Skeletal muscle tissue (tissue), 4 donors: Measurements from ENCODE around the gene ZNF839. TPM values are rescaled to one million over a fixed set of nuclear protein-coding genes. Genes with fewer than 3 reads are reported as not detected.

ENCODE experiments used
- H3K27ac ChIP-seq: one replicate; pipeline ENCODE4 v1.7.0; 2013; ENCODE audit warnings: mild to moderate bottlenecking, low read depth, low read length, inconsistent platforms
- H3K27me3 ChIP-seq, 3 donors: one replicate each; pipeline ENCODE4 v1.7.0; 2013; ENCODE audit warnings: low read length in 3 of 3; ENCODE audit not compliant: control insufficient read depth in 3 of 3, insufficient read depth in 3 of 3
- H3K36me3 ChIP-seq, 3 donors: one replicate each; pipeline ENCODE4 v1.7.0; 2013; ENCODE audit warnings: low read length in 3 of 3; ENCODE audit not compliant: control insufficient read depth in 3 of 3, insufficient read depth in 3 of 3
- H3K4me1 ChIP-seq, 3 donors: one replicate each; pipeline ENCODE4 v1.7.0; 2013; ENCODE audit warnings: low read length in 3 of 3, mild to moderate bottlenecking in 3 of 3; ENCODE audit not compliant: control insufficient read depth in 3 of 3, insufficient read depth in 3 of 3
- H3K4me3 ChIP-seq, 3 donors: one replicate each; pipeline ENCODE4 v1.7.0; 2013; ENCODE audit warnings: low read length in 3 of 3
- H3K9ac ChIP-seq, 3 donors: one replicate each; pipeline ENCODE4 v1.7.0; 2013; ENCODE audit warnings: low read length in 3 of 3, mild to moderate bottlenecking in 3 of 3, moderate library complexity in 2 of 3, low read depth in 1 of 3
- H3K9me3 ChIP-seq, 3 donors: one replicate each; pipeline ENCODE4 v1.7.0; 2013; ENCODE audit warnings: low read length in 3 of 3; ENCODE audit not compliant: control insufficient read depth in 3 of 3
- total RNA-seq: library from RNA; depleted of rRNA; stranded (reverse); fragments of >200 nt; gene quantifications from one replicate; pipeline ENCODE4 v1.2.3, GENCODE V29; 2014
- donor health status: Osteomylitis.

Gene ZNF839
- total RNA-seq, 1 donor from 2014 or later = 15.7 TPM

DNA sequence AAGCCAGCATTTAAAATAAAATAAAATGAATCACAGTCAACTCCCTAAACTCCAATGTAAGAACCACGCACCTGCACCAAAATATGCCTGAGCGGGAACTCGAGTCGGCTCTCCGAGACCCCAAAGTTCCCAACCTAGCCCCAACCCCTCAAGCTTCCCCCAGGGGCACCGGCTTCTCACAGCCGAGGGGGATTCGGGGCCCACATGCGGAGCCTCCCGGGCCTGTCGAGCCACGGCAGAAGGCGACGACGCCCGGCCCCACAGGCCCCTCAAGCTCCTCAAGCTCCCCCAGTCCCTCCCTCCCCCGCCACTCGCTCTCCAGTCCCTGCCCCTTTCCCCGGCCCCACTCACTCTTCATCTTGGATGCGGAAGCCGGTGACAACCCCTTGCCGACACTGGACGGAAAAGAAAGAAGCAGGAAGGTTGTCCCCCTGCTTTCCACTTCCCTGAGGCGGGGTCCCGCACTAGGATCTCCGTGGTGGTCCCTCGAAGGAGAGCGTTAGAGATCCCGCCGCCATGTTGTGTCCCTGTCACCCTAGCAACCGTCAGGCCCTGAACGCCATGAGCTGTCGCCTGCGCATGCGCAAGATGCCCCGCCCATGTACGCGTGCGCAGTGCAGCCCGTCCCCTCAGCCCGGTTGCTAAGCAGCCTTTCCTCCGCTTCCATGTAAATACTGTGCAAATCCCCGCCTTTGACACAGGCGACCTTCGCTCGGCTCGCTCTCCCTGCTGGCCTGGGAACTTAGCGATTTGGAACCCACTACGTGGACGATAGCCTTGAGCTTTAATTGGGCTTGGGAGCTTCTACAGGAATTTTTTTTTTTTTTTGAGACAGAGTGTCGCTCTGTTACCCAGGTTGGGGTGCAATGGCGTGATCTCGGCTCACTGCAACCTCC is 14.7 kb upstream of the ZNF839 start, which contains the start of gene MOK:
Gene MOK, minus strand, starts transcription at position 554 of the 896 bp plus-strand sequence. Its CDS starts 196 bp downstream, at position 358.
- H3K4me1 ChIP-seq = peaks cover 0 to 6% (median 4%) of the 10 kb centered on the region in 3 donors
- peak within 1 kb of the TSS; percentile 62 to 76 (median 75) for H3K9ac ChIP-seq
- no peaks in the 10 kb centered on the region for H3K27me3 ChIP-seq
- H3K9me3 ChIP-seq = no peaks in the 10 kb centered on the region
- peak within 1 kb of the TSS; percentile 95 to 98 (median 95) for H3K4me3 ChIP-seq
- peak within 1 kb of the TSS; percentile 57 for H3K27ac ChIP-seq
- no peaks in the 10 kb centered on the region for H3K36me3 ChIP-seq

DNA sequence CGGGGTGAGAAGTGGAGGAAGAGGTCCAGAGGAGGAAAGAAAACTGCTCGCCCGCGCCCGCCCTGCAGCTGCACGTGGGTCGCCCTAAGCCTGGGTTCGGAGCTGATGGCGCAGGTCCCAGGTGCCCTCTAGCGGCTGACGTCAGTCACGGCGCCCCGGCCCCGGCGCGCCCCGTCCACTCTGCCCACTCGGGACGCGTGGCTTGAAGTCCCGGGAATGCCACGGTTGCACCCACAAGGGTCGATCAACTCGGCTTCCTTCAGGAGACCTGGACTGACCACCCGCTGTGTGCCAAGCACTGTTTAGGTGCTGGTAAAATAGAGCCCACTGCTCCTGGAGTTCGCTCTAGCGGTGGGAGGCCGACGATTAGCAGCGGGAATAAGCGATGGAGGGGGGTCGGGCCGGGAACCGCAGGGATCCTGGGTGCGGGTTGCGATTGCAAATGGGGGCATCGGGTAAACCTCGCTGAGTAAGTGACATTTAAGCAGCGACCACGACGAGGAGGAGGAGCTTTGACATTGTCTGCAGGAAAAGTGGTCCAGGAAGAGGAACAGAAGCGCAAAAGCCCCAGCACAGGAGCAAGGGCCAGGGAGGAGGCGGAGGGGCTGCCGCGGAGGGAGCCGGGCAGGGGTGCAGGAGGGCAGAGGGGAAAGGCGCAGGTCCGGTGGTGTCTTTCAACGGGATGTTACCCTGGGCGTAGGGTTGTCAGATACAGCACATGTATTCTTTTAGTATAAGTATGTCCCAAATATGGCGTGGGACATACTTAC is 5.1 kb upstream of the ZNF839 start:
- Histone ChIP-seq H3K9ac (peak overlapping the region; percentile 52 to 78 (median 66)), H3K27ac (peak overlapping the region; percentile 41), H3K9me3 (no peaks in the 10 kb centered on the region), H3K36me3 (no peaks in the 10 kb centered on the region), H3K27me3 (no peaks in the 10 kb centered on the region), H3K4me1 (peaks cover 36 to 48% (median 42%) of the 10 kb centered on the region in 3 donors), H3K4me3 (peak overlapping the region; percentile 78 to 80 (median 79))

DNA sequence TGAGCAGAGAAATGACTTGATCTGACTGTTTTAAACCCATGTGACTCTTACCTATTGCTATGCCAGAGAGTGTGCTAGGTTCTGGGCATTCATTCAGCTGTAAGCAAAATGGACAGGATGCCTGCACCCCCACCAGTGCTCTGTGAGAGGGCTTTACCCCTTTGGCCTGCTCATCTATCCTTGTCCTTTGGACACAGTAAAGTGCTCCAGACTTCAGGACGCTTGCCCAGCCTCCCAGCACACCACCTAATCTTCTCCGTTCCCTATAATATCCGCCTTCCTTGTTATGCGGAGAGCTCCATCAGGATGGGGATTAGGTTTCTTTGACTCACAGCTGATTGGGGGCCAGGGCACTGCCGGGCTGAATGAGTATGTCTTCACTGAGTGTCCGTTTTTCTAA is 4.4 kb upstream of the ZNF839 start:
- H3K9me3 ChIP-seq = no peaks in the 10 kb centered on the region
- H3K27me3 ChIP-seq = no peaks in the 10 kb centered on the region
- H3K4me3 ChIP-seq = no peak overlapping the region
- H3K27ac ChIP-seq = no peak overlapping the region
- H3K4me1 ChIP-seq = peaks cover 36 to 50% (median 43%) of the 10 kb centered on the region in 3 donors
- no peaks in the 10 kb centered on the region for H3K36me3 ChIP-seq
- no peak overlapping the region for H3K9ac ChIP-seq

DNA sequence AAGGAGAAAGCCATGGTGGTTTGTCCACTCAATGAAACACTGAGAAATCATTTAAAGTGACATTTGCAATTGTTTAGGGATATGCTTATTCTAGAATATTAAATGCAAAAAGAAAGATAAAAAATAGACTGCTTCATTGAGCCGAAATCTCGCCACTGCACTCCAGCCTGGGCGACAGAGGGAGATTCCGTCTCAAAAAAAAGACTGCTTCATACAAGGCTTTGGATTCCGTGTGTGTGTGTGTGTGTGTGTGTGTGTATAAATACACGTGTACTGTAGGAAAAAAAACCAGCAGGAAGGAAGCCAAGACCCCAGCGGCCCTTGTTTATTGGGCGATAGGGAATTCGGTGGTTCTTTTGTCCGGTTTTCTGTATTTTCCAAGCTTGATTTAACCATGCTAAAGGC is 3.2 kb upstream of the ZNF839 start:
- Histone ChIP-seq H3K4me1 (peaks cover 45 to 63% (median 53%) of the 10 kb centered on the region in 3 donors), H3K9me3 (no peaks in the 10 kb centered on the region), H3K9ac (peak overlapping the region; percentile 37 to 71 (median 60)), H3K4me3 (peak overlapping the region; percentile 49 to 70 (median 69)), H3K36me3 (no peaks in the 10 kb centered on the region), H3K27ac (peak overlapping the region; percentile 97), H3K27me3 (no peaks in the 10 kb centered on the region)

DNA sequence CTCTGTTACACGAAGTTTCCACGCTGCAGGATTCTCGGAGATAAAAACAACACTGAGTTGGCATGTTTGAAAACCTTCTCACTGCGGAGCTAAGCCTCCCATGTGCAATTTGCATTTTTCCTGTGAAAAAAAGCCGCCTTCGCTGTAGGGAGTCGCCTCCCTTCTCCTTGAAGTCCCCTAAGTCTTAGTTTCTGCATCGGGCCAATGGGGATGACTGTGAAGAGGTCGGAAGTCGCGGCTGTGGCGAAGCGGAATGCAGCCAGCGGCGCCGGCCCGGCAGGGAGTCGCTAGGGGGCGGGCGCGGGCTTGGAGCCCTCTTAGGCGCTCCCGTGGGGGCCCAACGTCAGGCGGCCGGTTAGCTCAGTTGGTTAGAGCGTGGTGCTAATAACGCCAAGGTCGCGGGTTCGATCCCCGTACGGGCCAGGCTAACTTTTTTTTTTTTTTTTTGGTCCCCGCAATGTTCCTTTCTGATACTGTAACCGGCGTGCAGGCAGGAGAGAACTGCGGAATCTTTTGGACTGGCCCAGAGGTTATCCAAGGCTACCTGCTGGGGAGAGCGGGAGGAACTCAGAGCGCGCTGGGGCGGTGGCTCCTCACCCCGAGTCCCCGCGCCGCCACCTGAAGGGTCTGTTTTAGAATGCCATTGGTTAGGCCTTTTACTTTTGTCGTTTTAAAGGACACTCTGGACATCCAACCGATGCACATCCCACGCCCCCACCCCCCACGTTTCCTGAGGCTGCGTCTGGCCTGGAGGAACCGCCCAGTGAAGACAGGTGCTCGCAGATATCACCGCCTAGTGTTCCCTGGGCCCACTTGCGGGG is 2.6 kb upstream of the ZNF839 start:
- Histone ChIP-seq H3K4me3 (peak overlapping the region; percentile 69 to 79 (median 79)), H3K27ac (peak overlapping the region; percentile 97), H3K9ac (peak overlapping the region; percentile 73 to 98 (median 75)), H3K9me3 (no peaks in the 10 kb centered on the region), H3K4me1 (peaks cover 45 to 63% (median 53%) of the 10 kb centered on the region in 3 donors), H3K36me3 (peaks cover 0 to 3% (median 3%) of the 10 kb centered on the region in 3 donors), H3K27me3 (no peaks in the 10 kb centered on the region)

DNA sequence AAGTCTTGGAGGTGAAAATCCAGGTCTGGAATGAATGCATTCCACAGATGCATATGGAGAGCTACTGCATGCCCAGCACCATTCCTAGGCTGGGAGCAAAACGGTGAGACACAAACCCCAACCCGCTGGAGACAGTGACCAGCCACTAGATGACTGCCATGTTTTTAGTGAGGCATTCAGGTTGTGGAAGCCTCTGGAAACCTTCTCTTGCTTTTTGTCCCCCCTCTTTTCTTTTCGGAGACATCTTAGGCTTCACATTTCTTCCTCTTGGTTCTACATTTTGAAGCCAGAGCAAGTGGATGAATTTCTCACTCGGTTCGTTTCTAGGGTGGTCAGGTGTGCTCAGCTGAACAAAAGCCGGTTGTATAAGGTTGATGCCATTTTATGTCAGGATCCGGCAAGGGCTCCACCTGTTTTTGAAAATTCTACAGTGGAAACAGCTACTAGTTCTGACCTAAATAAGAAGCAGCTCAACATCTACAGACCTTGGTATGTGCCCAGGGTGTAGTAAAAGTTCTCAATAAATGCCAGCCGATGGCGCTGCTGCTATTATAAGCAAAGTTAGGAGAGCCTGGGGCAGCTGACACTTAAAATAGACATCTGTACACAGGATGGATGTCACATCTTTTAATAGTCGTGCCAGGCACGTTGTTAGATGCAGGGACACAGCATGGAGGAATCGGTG is 1.8 kb upstream of the ZNF839 start:
- Histone ChIP-seq H3K9ac (peak overlapping the region; percentile 73 to 98 (median 75)), H3K9me3 (no peaks in the 10 kb centered on the region), H3K36me3 (peaks cover 0 to 9% (median 3%) of the 10 kb centered on the region in 3 donors), H3K4me3 (peak overlapping the region; percentile 69 to 79 (median 79)), H3K27me3 (no peaks in the 10 kb centered on the region), H3K4me1 (peaks cover 45 to 63% (median 53%) of the 10 kb centered on the region in 3 donors), H3K27ac (peak overlapping the region; percentile 97)

DNA sequence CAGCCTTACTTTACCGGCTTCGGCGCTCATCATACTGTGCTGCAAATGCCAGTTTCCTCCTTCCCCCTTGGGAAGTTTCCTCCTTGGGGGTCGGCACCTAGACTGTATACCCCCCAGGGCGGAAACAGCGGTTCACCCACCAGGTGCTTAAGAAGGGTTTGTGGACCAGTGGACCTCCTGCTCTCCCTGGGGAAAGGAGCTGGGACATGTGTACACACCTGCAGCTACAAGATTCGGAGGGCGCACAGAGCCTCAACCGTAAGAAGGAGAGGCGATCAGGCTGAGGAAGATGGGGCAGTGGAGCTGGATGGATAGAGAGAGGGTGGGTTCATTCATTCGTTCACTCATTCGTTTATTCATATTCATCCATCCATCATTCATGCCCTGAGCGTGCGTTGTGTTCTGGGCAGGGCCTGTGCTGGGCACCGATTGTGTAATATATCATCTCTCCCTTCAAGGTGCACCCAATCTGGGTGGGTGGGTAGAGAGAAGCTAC is 717 bp upstream of the ZNF839 start:
- Histone ChIP-seq H3K9me3 (no peaks in the 10 kb centered on the region), H3K27ac (peak overlapping the region; percentile 97), H3K4me3 (peak overlapping the region; percentile 84 to 91 (median 85)), H3K4me1 (peaks cover 44 to 64% (median 53%) of the 10 kb centered on the region in 3 donors), H3K27me3 (no peaks in the 10 kb centered on the region), H3K9ac (peak overlapping the region; percentile 90 to 98 (median 92)), H3K36me3 (peaks cover 0 to 9% (median 3%) of the 10 kb centered on the region in 3 donors)

DNA sequence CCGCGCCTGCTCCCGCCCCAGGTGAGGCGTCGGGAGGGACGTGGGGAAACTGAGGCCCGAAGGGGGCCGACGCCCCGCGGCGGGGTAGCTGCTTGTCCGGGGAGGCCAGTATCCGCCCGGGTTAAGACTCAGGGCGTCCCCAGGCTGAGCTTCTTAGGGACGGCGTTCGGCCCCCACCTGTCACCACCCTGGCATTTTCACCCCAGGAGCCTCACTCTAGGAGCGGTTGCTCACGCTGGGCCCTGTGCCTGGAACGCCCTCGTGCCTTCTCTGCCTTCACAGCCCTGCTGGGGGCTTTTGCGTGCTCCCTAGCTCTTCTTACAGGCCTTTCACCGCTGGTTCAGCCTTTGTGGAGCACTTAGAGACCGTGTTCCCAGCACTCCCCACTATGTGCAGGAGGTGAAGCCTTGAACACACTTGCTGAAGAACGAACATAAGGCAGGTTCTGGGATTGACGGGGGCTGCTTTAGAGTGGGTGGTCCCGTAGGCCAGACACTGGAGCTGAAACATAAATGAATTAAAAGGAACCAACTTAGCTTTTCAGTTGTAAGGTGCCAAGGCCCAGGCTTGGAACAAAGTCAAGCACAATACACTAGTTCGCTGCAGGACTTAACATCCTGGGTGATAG is 601 bp downstream of the ZNF839 start:
- Histone ChIP-seq H3K9ac (peak overlapping the region; percentile 95 to 98 (median 98)), H3K4me3 (peak overlapping the region; percentile 84 to 91 (median 88)), H3K4me1 (peaks cover 36 to 56% (median 46%) of the 10 kb centered on the region in 3 donors), H3K27ac (peak overlapping the region; percentile 97), H3K9me3 (no peaks in the 10 kb centered on the region), H3K36me3 (peaks cover 0 to 9% (median 3%) of the 10 kb centered on the region in 3 donors), H3K27me3 (no peaks in the 10 kb centered on the region)
